Measurements from ENCODE around the gene ITFG1. TPM values are rescaled to one million over a fixed set of nuclear protein-coding genes. Genes with fewer than 3 reads are reported as not detected.

ITFG1 gene
- total and polyA plus RNA-seq, 9 of the 15 experiments (the other 6 are each of a cell fraction or from before 2014, with no cell fraction given) = 17.1 to 83.5 (median 35.8) TPM

DNA sequence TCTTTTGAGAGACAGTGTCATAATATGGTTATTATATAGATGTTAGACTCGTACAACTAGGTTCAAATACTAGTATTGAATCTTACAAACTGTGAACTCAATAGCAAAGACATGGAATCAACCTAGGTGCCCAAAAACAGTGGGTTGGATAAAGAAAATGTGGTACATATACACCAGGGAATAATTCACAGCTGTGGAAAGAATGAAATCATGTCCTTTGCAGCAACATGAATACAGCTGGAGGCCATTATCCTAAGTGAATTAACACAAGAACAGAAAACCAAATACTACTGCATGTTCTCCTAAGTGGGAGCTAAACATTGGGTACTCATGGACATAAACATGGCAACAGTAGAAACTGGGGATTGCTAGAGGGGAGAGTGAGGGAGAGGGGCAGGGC lies 8.4 kb upstream of the ITFG1 start:
- 81% methylated on average over 1 of the region's 1 CpG for WGBS (ENCODE audit: insufficient coverage, low coverage, missing lambda C conversion rate)
- Histone ChIP-seq H3K27me3 (ENCODE audit: control insufficient read depth in 2 of 2, insufficient read depth in 2 of 2, low read length in 2 of 2) (no peaks in the 10 kb centered on the region), H3K4me2 (ENCODE audit: insufficient read depth, low read length) (no peak overlapping the region), H3K79me2 (ENCODE audit: control insufficient read depth, insufficient read depth, low read length) (peaks cover 99% of the 10 kb centered on the region), H3K9me1 (ENCODE audit: control insufficient read depth, insufficient read depth, low read length) (no peaks in the 10 kb centered on the region), H2AFZ (ENCODE audit: low read depth, low read length) (no peak overlapping the region), H3K9me3 (replicated peaks; ENCODE audit: control insufficient read depth, insufficient read depth, low read depth, low read length) (no peaks in the 10 kb centered on the region), H4K20me1 (replicated peaks; ENCODE audit: control insufficient read depth, insufficient read depth, low read length) (no peaks in the 10 kb centered on the region), H3K4me1 (replicated peaks in 1 of 2; ENCODE audit: control insufficient read depth in 2 of 2, insufficient read depth in 2 of 2, low read length in 2 of 2) (peaks cover 0 to 32% of the 10 kb centered on the region in 2 experiments; a peak in 4 of 5 replicates), H3K36me3 (ENCODE audit: control insufficient read depth, insufficient read depth, low read length) (peaks cover 45% of the 10 kb centered on the region; the same call in 2 of the 3 replicates), H3K4me3 (no peak overlapping the region), H3K27ac (ENCODE audit: extremely low read depth, low read depth, low read length) (no peak overlapping the region; the same call in 2 of the 3 replicates), H3K9ac (ENCODE audit: insufficient read depth in 1 of 2, low read depth in 2 of 2, low read length in 2 of 2) (no peak overlapping the region)
- no TSS peak for BruUV-seq (replicated peaks)
- intact Hi-C loops (cut with micrococcal nuclease) (loop anchor here (5.0 to 10.0 kb wide), 3 partner anchors 48 to 214 kb away; no protein-coding TSS in a partner anchor), in situ Hi-C loops (cut with MboI) (no loop called here)
- ChIA-PET POLR2A (interaction anchor here (0.9 to 1.7 kb wide), 2 partner anchors 12 to 24 kb away, joined by 3 to 6 read pairs; no protein-coding TSS in a partner anchor), CTCF (ENCODE audit: low intra/inter-chr PET ratio) (no interaction called here)
- FAIRE-seq = no peak
- ATAC-seq = no peak
- TF ChIP-seq, protein P1, sequence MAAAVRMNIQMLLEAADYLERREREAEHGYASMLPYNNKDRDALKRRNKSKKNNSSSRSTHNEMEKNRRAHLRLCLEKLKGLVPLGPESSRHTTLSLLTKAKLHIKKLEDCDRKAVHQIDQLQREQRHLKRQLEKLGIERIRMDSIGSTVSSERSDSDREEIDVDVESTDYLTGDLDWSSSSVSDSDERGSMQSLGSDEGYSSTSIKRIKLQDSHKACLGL (CRISPR knock-in tag; IDR thresholded peaks at IDR 0.05; ENCODE audit: borderline replicate concordance, poor library complexity, severe bottlenecking) = no peak
- TF ChIP-seq RAD51 (IDR thresholded peaks at IDR 0.05; ENCODE audit: borderline replicate concordance, low read depth) (no peak), SNIP1 (IDR thresholded peaks at IDR 0.05; ENCODE audit: low read depth) (no peak), ZBTB8A (IDR thresholded peaks at IDR 0.05; ENCODE audit: partially characterized antibody) (no peak), HNRNPL (IDR thresholded peaks at IDR 0.05; ENCODE audit: low read depth, low read length) (no peak), ZNF23 (CRISPR knock-in tag; IDR thresholded peaks at IDR 0.05) (no peak), CC2D1A (IDR thresholded peaks at IDR 0.05) (no peak), MAFK (IDR thresholded peaks at IDR 0.05; ENCODE audit: low read length) (no peak), ZNF354B (CRISPR knock-in tag; IDR thresholded peaks at IDR 0.05) (no peak)
- TF ChIP-seq, protein P2, sequence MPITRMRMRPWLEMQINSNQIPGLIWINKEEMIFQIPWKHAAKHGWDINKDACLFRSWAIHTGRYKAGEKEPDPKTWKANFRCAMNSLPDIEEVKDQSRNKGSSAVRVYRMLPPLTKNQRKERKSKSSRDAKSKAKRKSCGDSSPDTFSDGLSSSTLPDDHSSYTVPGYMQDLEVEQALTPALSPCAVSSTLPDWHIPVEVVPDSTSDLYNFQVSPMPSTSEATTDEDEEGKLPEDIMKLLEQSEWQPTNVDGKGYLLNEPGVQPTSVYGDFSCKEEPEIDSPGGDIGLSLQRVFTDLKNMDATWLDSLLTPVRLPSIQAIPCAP (CRISPR knock-in tag; IDR thresholded peaks at IDR 0.05; ENCODE audit: borderline replicate concordance) = no peak
- TF ChIP-seq, protein P3, sequence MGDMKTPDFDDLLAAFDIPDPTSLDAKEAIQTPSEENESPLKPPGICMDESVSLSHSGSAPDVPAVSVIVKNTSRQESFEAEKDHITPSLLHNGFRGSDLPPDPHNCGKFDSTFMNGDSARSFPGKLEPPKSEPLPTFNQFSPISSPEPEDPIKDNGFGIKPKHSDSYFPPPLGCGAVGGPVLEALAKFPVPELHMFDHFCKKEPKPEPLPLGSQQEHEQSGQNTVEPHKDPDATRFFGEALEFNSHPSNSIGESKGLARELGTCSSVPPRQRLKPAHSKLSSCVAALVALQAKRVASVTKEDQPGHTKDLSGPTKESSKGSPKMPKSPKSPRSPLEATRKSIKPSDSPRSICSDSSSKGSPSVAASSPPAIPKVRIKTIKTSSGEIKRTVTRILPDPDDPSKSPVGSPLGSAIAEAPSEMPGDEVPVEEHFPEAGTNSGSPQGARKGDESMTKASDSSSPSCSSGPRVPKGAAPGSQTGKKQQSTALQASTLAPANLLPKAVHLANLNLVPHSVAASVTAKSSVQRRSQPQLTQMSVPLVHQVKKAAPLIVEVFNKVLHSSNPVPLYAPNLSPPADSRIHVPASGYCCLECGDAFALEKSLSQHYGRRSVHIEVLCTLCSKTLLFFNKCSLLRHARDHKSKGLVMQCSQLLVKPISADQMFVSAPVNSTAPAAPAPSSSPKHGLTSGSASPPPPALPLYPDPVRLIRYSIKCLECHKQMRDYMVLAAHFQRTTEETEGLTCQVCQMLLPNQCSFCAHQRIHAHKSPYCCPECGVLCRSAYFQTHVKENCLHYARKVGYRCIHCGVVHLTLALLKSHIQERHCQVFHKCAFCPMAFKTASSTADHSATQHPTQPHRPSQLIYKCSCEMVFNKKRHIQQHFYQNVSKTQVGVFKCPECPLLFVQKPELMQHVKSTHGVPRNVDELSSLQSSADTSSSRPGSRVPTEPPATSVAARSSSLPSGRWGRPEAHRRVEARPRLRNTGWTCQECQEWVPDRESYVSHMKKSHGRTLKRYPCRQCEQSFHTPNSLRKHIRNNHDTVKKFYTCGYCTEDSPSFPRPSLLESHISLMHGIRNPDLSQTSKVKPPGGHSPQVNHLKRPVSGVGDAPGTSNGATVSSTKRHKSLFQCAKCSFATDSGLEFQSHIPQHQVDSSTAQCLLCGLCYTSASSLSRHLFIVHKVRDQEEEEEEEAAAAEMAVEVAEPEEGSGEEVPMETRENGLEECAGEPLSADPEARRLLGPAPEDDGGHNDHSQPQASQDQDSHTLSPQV (IDR thresholded peaks at IDR 0.05) = no peak
- TF ChIP-seq, protein P4, sequence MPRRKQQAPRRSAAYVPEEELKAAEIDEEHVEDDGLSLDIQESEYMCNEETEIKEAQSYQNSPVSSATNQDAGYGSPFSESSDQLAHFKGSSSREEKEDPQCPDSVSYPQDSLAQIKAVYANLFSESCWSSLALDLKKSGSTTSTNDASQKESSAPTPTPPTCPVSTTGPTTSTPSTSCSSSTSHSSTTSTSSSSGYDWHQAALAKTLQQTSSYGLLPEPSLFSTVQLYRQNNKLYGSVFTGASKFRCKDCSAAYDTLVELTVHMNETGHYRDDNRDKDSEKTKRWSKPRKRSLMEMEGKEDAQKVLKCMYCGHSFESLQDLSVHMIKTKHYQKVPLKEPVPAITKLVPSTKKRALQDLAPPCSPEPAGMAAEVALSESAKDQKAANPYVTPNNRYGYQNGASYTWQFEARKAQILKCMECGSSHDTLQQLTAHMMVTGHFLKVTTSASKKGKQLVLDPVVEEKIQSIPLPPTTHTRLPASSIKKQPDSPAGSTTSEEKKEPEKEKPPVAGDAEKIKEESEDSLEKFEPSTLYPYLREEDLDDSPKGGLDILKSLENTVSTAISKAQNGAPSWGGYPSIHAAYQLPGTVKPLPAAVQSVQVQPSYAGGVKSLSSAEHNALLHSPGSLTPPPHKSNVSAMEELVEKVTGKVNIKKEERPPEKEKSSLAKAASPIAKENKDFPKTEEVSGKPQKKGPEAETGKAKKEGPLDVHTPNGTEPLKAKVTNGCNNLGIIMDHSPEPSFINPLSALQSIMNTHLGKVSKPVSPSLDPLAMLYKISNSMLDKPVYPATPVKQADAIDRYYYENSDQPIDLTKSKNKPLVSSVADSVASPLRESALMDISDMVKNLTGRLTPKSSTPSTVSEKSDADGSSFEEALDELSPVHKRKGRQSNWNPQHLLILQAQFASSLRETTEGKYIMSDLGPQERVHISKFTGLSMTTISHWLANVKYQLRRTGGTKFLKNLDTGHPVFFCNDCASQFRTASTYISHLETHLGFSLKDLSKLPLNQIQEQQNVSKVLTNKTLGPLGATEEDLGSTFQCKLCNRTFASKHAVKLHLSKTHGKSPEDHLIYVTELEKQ (CRISPR knock-in tag; IDR thresholded peaks at IDR 0.05) = no peak
- DNase-seq (ENCODE audit: extremely low read depth in 1 of 4, low spot score in 3 of 4) = no peak
